K562 (cell line): ENCODE measurements around the gene GAB2. TPM values are rescaled to one million over a fixed set of nuclear protein-coding genes. Genes with fewer than 3 reads are reported as not detected.

ENCODE experiments used
- ATAC-seq: fragments of 200-7000 bp; cut with Tn5 transposase; 3 replicates; pipeline ENCODE4 v1.9.1; 2020; ENCODE audit warnings: moderate library complexity
- BruUV-seq: library from RNA; stranded (reverse); fragments of 400-500 nt; replicated peaks from 2 replicates; lab custom pipeline; 2021; lab: Mats Ljungman, UMichigan
- CTCF ChIA-PET: fragments of 300-600 bp; formaldehyde crosslinking; extraction: SDS; loops from one replicate; lab custom pipeline; 2021; ENCODE audit warnings: low intra/inter-chr PET ratio; lab: Yijun Ruan, JAX
- POLR2A ChIA-PET: fragments of 300-600, 350-650 bp; sonication (Branson Sonifier 250); formaldehyde crosslinking; extraction: SDS; loops from one replicate; lab custom pipeline; 2021; ENCODE audit warnings: antibody characterized with exemption, inconsistent platforms; lab: Yijun Ruan, JAX
- DNase-seq, 4 experiments: peaks; one replicate each; pipeline versions ENCODE4 v3.0.0 to v3.0.0-alpha.2; 2011 to 2018; ENCODE audit warnings: low spot score in 3 of 4, mixed read lengths in 3 of 4; ENCODE audit errors: extremely low read depth in 1 of 4
- FAIRE-seq: peaks from 2 replicates; lab custom pipeline; 2011; peaks lifted over from hg19 to GRCh38; lab: Jason Lieb, UNC
- H2AFZ ChIP-seq: 2 replicates; pipeline ENCODE4 v1.6.0; 2011; ENCODE audit warnings: low read depth, low read length, control low read depth, inconsistent platforms
- H3K27ac ChIP-seq: fragments of 200-600 bp; 3 replicates; pipeline ENCODE4 v1.8.0; 2011; ENCODE audit warnings: low read depth, mild to moderate bottlenecking, control low read depth, inconsistent platforms, low read length, moderate library complexity, mixed read lengths; ENCODE audit errors: extremely low read depth
- H3K27me3 ChIP-seq, 2 experiments: fragments of 300-600 bp in 1 of 2; 2 replicates in 1 of 2; 3 replicates in 1 of 2; pipeline versions ENCODE4 v1.6.0 to v1.8.0; 2011; ENCODE audit warnings: inconsistent platforms in 2 of 2, low read length in 2 of 2, mild to moderate bottlenecking in 1 of 2, mixed read lengths in 1 of 2, moderate library complexity in 1 of 2; ENCODE audit not compliant: control insufficient read depth in 2 of 2, insufficient read depth in 2 of 2
- H3K36me3 ChIP-seq: fragments of 300-600 bp; 3 replicates; pipeline ENCODE4 v1.8.0; 2011; ENCODE audit warnings: mild to moderate bottlenecking, low read length, inconsistent platforms; ENCODE audit not compliant: control insufficient read depth, insufficient read depth
- H3K4me1 ChIP-seq, 2 experiments: fragments of 200-600 bp in 1 of 2; replicated peaks in 1 of 2; 2 replicates in 1 of 2; 3 replicates in 1 of 2; pipeline versions ENCODE4 v1.5.1 to v1.8.0; 2011; ENCODE audit warnings: inconsistent platforms in 2 of 2, low read length in 2 of 2, mild to moderate bottlenecking in 1 of 2, mixed read lengths in 1 of 2, moderate library complexity in 1 of 2; ENCODE audit not compliant: control insufficient read depth in 2 of 2, insufficient read depth in 2 of 2
- H3K4me2 ChIP-seq: 2 replicates; pipeline ENCODE4 v1.6.1; 2011; ENCODE audit warnings: low read length, control low read depth, inconsistent platforms, mixed read lengths; ENCODE audit not compliant: insufficient read depth
- H3K4me3 ChIP-seq: fragments of 200-600 bp; sonication (generic), shearing (Covaris generic); 2 replicates; pipeline ENCODE4 v1.5.1; 2016; ENCODE audit warnings: control low read depth, inconsistent platforms
- H3K79me2 ChIP-seq: fragments of 200-600 bp; 3 replicates; pipeline ENCODE4 v1.8.0; 2011; ENCODE audit warnings: low read length, inconsistent platforms; ENCODE audit not compliant: control insufficient read depth, insufficient read depth
- H3K9ac ChIP-seq, 2 experiments: 2 replicates each; pipeline versions ENCODE4 v1.6.0 to v1.6.1; 2011; ENCODE audit warnings: low read depth in 2 of 2, low read length in 2 of 2, control low read depth in 1 of 2, inconsistent platforms in 1 of 2, mild to moderate bottlenecking in 1 of 2, mixed read lengths in 1 of 2; ENCODE audit not compliant: insufficient read depth in 1 of 2
- H3K9me1 ChIP-seq: one replicate; pipeline ENCODE4 v1.6.0; 2011; ENCODE audit warnings: inconsistent platforms, mild to moderate bottlenecking, low read length, moderate library complexity; ENCODE audit not compliant: control insufficient read depth, insufficient read depth
- H3K9me3 ChIP-seq: replicated peaks from 2 replicates; pipeline ENCODE4 v1.5.1; 2011; ENCODE audit warnings: low read depth, low read length, inconsistent platforms; ENCODE audit not compliant: control insufficient read depth, insufficient read depth
- H4K20me1 ChIP-seq: replicated peaks from 2 replicates; pipeline ENCODE4 v1.6.1; 2011; ENCODE audit warnings: low read length, inconsistent platforms, mixed read lengths; ENCODE audit not compliant: control insufficient read depth, insufficient read depth
- CUX1 ChIP-seq: fragments of 200-800 bp; sonication (Bioruptor generic); IDR thresholded peaks from 2 replicates; pipeline ENCODE4 v1.6.1; 2016; ENCODE audit warnings: missing genetic modification characterization, missing compliant biosample characterization
- ELF4 ChIP-seq: fragments of 450-650 bp; formaldehyde crosslinking; IDR thresholded peaks from 2 replicates; pipeline ENCODE4 v1.4.0; 2022; ENCODE audit warnings: missing genetic modification characterization
- HNRNPUL1 ChIP-seq: fragments of 200-400 bp; formaldehyde crosslinking; IDR thresholded peaks from 2 replicates; pipeline ENCODE4 v1.6.1; 2017; ENCODE audit warnings: low read length
- ZSCAN32 ChIP-seq: fragments of 450-650 bp; formaldehyde crosslinking; IDR thresholded peaks from 2 replicates; pipeline ENCODE4 v1.4.0; 2020; ENCODE audit warnings: mild to moderate bottlenecking, moderate library complexity
- WGBS: fragments of 100-300 bp; shearing (Covaris generic); methylation state at CpG from one replicate; pipeline ENCODE4 v1.1.6; 2016; ENCODE audit warnings: low coverage, mixed read lengths; ENCODE audit not compliant: insufficient coverage; ENCODE audit errors: missing lambda C conversion rate; 5-methylcytosine and 5-hydroxymethylcytosine counted together
- in situ Hi-C: fragments of 300-500 bp; cut with MboI; formaldehyde crosslinking; loops from 4 replicates; pipeline ENCODE4 v1.15.0; 2018; ENCODE audit warnings: inconsistent platforms, mixed read lengths
- intact Hi-C: fragments of 100-400 bp; cut with micrococcal nuclease; formaldehyde crosslinking; loops from 2 replicates; pipeline ENCODE4 v1.14.2; 2022
- polyA plus RNA-seq, 8 experiments: library from polyadenylated mRNA; depleted of rRNA in 4 of 8; stranded (reverse) in 5 of 8; unstranded in 3 of 8; fragments of >200 nt; fragmentation: Nextera tagmentation in 2 of 8; fragmentation: Illumina TruSeq in 1 of 8; extraction: Ambion mirVana in 2 of 8; extraction: Trizol in 1 of 8; gene quantifications; 2 replicates each; pipeline versions ENCODE4 v1.2.1 to v1.2.3, GENCODE V29; 2011 to 2014; ENCODE audit warnings: inconsistent platforms in 1 of 8, missing spikeins in 1 of 8
- total RNA-seq, 7 experiments: library from RNA; depleted of rRNA in 6 of 7; stranded (reverse); fragments of >200 nt in 6 of 7; fragmentation: Illumina TruSeq in 2 of 7; extraction: Trizol in 2 of 7; gene quantifications; 2 replicates each; pipeline versions ENCODE4 v1.2.1 to v1.2.3, GENCODE V29; 2011 to 2021; ENCODE audit warnings: low replicate concordance in 1 of 7

GAB2 gene
- total and polyA plus RNA-seq, 9 of the 15 experiments (the other 6 are each of a cell fraction or from before 2014, with no cell fraction given), result 2.3 to 35.2 (median 16.1) TPM

- DNase-seq (no peak), FAIRE-seq (no peak), ATAC-seq (no peak)
- Histone ChIP-seq H3K27me3 (no peaks in the 10 kb centered on the region), H2AFZ (no peak overlapping the region), H3K36me3 (peaks cover 22% of the 10 kb centered on the region; the same call in 2 of the 3 replicates), H3K4me1 (peaks cover 0 to 9% of the 10 kb centered on the region in 2 experiments; a peak in 4 of 5 replicates), H3K79me2 (no peaks in the 10 kb centered on the region), H3K4me2 (no peak overlapping the region), H3K9ac (peak overlapping the region in 1 of 2 experiments; percentile 52; a peak in 1 of 4 replicates), H3K27ac (no peak overlapping the region), H3K4me3 (no peak overlapping the region), H3K9me3 (no peaks in the 10 kb centered on the region), H3K9me1 (no peaks in the 10 kb centered on the region), H4K20me1 (no peaks in the 10 kb centered on the region)
- CTCF ChIA-PET, result no interaction called here
- POLR2A ChIA-PET, result interaction anchor here (0.6 to 1.2 kb wide), 4 partner anchors 10 to 224 kb away, joined by 3 to 5 read pairs (median 3); no protein-coding TSS in a partner anchor
- WGBS, result 78% methylated on average over 7 of the region's 7 CpGs
- in situ Hi-C loops (no loop called here), intact Hi-C loops (no loop called here)
- TF ChIP-seq ELF4 (no peak), ZSCAN32 (no peak), CUX1 (no peak), HNRNPUL1 (no peak)
- BruUV-seq, result no TSS peak
Observed at GRCh38 chr11:78205691-78206090, 211.9 kb downstream of the GAB2 start.
